Fibroblast of pulmonary artery (primary cell): ENCODE data around the gene TSPAN15.

Experiments
- DNase-seq: peaks from one replicate; pipeline ENCODE4 v3.0.0-alpha.2; 2010; ENCODE audit warnings: low read depth
- H3K4me3 ChIP-seq: replicated peaks from 2 replicates; pipeline ENCODE4 v1.5.1; 2011; ENCODE audit warnings: low read depth, mild to moderate bottlenecking, control low read depth, low read length, moderate library complexity
- CTCF ChIP-seq: IDR thresholded peaks from 2 replicates; pipeline ENCODE4 v1.5.1; 2011; ENCODE audit warnings: mild to moderate bottlenecking, control low read depth, low read length, inconsistent platforms; ENCODE audit errors: missing control alignments

TSPAN15 gene

DNA sequence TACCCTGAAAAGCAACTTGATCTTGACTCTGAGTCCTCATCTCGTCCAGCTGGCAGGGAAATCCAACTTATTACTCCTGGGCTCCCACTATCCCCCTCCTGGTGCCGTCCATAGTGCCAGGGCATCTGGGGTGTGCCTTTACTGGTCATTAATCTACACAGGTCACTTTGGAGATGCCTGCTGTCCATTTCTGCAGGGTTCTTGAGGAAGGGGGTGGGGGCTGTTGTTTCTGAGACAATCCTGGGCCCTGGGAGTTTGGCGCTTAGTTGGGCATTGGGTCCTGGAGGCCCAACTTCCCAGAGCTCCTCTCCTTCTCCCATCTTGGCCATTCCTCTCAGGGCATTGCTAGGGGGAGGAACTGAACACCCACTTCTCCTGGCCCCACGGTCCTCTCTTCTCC lies 28.6 kb upstream of the TSPAN15 start:
- no peak overlapping the region for H3K4me3 ChIP-seq

DNA sequence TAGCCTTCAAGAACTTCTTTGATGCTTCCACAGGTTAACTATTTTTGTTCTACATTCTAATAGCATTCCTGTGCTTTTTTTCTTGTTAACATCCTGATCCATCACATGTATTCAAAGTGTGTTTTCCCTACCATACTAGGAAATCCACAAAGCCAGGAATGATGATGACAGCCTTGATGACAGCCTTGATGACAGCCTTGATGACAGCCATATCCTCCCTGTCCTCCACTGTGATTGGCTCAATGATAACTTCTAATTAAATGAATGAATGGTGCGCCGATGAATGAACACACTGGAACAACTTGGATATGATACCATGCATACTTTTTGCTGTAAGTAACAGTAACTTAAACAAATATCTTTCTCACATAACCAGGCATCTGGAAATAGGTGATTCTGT lies 26.2 kb upstream of the TSPAN15 start:
- no peak for DNase-seq
- no peak overlapping the region for H3K4me3 ChIP-seq
- no peak for TF ChIP-seq CTCF

More for the DNA sequence above, 28.6 kb upstream of the TSPAN15 start:
- no peak for TF ChIP-seq CTCF
- no peak for DNase-seq

DNA sequence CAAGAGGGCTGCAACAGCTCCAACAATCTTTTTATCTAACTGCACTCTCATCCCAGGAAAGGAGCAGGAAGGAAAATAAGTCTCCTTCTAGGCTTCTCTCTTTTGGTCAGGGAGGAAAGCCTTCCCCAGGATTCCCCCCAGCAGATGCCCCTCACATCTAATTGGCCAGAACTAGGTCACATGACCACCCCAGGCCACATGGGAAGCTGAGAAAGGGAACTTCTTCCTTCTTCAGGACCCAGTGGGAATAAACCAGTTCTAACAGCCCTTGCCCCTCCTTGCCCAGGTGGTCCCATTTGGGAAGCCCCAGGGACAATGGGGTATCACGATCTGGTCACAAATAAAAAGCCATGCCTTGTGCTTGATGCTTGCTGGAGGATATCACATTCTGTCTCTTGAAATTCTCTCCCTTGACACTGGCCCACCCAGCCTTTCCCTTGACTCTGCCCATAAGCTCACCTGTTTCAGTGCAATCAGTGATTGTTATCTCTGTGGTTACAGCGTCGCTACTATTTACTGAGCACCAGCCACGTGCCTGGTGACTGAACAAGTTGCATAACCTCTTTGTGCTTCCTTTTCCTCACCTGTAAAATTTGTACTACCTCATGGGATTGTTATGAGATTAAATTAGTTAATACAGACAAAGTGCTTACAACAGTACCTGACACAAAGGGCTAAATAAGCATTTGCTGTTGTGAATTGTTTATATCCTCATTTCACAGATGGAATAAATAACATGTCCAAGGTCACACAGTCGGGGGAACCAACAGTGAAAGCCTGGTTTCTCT lies 25.6 kb upstream of the TSPAN15 start:
- TF ChIP-seq CTCF = no peak
- H3K4me3 ChIP-seq = no peak overlapping the region
- no peak for DNase-seq

DNA sequence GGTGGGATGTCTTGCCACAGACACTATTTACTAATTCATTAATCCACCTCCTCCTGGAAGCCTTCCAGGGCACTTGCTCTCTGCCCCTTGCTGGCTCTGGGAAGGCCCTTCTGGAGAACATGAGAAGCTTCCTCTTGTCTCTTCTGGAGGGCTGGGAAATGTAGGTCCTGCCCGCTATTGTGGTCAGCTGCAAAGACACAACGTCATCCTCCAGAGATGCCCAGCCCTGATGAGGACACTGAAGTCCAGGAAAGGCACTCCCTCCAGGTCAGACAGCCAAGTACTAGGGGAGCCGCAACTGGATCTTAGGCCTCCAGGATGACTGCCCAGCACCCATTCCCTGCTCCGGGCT lies 24.9 kb upstream of the TSPAN15 start:
- H3K4me3 ChIP-seq = no peak overlapping the region
- no peak for TF ChIP-seq CTCF
- DNase-seq = no peak

DNA sequence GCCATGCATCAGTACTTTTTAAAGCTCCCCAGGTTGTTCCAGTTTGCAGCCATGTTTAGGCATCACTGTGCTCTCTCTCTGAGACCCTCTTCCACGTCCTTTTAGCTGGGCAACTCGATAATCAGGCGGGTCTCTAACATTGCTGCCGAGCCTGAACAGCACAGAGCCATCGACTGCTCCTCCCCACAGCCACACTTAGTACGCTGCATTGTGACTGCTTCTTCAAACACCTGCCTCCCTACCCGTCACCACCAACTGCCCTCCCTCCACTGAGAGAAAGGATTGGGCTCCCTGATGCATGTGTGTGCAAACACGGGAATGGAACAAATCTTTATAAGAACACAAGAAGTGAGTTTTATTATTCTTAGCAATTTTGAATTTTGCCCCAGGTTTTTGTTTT lies 23.1 kb upstream of the TSPAN15 start:
- DNase-seq = no peak
- TF ChIP-seq CTCF = no peak
- no peak overlapping the region for H3K4me3 ChIP-seq

GRCh38 chr10:69434169-69434568 lies 17.1 kb upstream of the TSPAN15 start:
- no peak for TF ChIP-seq CTCF
- peak; percentile 66 for DNase-seq
- no peak overlapping the region for H3K4me3 ChIP-seq

- no peak overlapping the region for H3K4me3 ChIP-seq
- no peak for TF ChIP-seq CTCF
- no peak for DNase-seq
These were observed 16.3 kb upstream of the TSPAN15 start for GRCh38 chr10:69434926-69435325.
